AG09309 (cell line): Measurements from ENCODE around the gene MLPH.

Experiments used
- DNase-seq: peaks from one replicate; pipeline ENCODE4 v3.0.0-alpha.2; 2010; ENCODE audit warnings: low read depth
- H3K4me3 ChIP-seq: 2 replicates; pipeline ENCODE4 v1.5.1; 2011; ENCODE audit warnings: mild to moderate bottlenecking, low read depth, low read length, moderate library complexity; ENCODE audit not compliant: control insufficient read depth
- CTCF ChIP-seq: IDR thresholded peaks from 2 replicates; pipeline ENCODE4 v1.5.1; 2011; ENCODE audit warnings: mild to moderate bottlenecking, low read depth, low read length, inconsistent platforms; ENCODE audit not compliant: insufficient read depth, control insufficient read depth; ENCODE audit errors: missing control alignments

The MLPH gene

DNA sequence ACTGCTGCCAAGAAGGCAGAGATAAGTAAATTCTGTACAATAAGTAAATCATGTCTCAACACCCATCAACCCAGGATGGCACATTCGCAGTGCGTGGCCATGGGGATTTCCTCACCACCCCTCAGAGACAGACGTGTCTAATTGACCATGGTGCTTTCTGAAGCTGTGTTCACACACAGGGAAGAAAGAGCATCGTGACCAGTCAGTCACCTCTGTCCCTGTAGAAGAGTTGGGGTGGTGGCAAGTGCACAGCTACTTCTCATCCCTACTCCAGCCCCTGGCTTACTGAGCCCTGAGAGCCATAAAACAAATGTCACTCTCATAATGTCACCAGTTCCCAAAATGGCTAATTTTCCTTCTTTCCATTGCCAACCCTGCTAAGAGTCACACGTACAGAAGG lies 31.3 kb upstream of the MLPH start:
- no peak for DNase-seq
- no peak overlapping the region for H3K4me3 ChIP-seq
- no peak for TF ChIP-seq CTCF

- DNase-seq, result no peak
- no peak for TF ChIP-seq CTCF
- H3K4me3 ChIP-seq, result no peak overlapping the region
These were observed 30.7 kb upstream of the MLPH start for GRCh38 chr2:237456200-237456843.

- DNase-seq, result no peak
- no peak overlapping the region for H3K4me3 ChIP-seq
- no peak for TF ChIP-seq CTCF
These were observed 29.6 kb upstream of the MLPH start for GRCh38 chr2:237457388-237457941.

DNA sequence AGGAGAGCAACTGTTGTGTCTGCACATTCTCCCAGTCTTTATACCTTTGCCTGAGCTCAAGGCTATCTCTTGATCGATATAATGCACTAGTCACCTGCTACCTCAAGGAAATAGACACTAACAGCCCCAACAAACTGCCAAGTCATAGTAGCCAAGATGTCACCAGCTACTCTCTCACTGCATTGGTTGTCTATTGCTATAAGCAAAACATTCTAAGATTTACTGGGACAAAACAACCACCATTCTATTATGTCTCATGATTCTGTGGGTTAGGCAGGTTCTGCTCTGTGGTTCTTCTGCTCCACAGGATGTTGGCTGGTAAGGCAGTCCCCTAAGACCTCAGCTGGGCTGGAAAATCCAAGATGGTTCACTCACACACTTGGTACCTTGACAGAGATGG lies 28.5 kb upstream of the MLPH start:
- H3K4me3 ChIP-seq, result no peak overlapping the region
- DNase-seq, result no peak
- no peak for TF ChIP-seq CTCF

- TF ChIP-seq CTCF, result no peak
These were observed 27.8 kb upstream of the MLPH start for GRCh38 chr2:237459226-237459625.

DNA sequence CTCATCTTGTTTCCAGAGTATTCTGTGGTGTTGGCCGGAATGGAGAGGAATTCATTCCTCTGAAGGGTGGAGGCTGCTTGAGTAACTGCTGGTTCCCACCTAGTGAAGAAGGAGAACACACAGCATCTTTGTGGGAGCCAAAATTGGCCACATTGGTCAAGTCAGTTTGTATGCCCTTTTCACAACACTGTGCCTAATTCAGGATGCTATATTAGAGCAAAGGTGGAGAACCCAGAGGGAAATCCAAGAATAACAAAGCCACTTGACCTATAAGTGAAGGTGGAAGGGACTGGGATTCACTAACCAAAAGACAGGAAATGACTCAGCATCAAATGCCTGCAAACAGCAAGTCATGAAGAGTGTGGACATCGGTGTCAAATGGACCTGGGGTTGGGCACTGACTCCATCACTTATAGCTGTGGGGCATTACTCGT lies 27.3 kb upstream of the MLPH start:
- TF ChIP-seq CTCF, result no peak
- no peak overlapping the region for H3K4me3 ChIP-seq
- DNase-seq, result no peak

More at GRCh38 chr2:237459226-237459625, 27.8 kb upstream of the MLPH start:
- DNase-seq, result no peak
- H3K4me3 ChIP-seq, result no peak overlapping the region
